GM18870 (cell line): ENCODE results near the gene UBE2V1.
"Not testable (repeated sequence)": the region's sequence is repeated elsewhere in the genome, so short reads cannot be mapped to it uniquely, and the experiment has no call there.

Source experiments
- ATAC-seq: cut with Tn5 transposase; IDR thresholded peaks from one replicate; pipeline ENCODE4 v1.9.1; 2021; ENCODE audit warnings: moderate library complexity; ENCODE audit not compliant: unreplicated experiment

UBE2V1 gene

DNA sequence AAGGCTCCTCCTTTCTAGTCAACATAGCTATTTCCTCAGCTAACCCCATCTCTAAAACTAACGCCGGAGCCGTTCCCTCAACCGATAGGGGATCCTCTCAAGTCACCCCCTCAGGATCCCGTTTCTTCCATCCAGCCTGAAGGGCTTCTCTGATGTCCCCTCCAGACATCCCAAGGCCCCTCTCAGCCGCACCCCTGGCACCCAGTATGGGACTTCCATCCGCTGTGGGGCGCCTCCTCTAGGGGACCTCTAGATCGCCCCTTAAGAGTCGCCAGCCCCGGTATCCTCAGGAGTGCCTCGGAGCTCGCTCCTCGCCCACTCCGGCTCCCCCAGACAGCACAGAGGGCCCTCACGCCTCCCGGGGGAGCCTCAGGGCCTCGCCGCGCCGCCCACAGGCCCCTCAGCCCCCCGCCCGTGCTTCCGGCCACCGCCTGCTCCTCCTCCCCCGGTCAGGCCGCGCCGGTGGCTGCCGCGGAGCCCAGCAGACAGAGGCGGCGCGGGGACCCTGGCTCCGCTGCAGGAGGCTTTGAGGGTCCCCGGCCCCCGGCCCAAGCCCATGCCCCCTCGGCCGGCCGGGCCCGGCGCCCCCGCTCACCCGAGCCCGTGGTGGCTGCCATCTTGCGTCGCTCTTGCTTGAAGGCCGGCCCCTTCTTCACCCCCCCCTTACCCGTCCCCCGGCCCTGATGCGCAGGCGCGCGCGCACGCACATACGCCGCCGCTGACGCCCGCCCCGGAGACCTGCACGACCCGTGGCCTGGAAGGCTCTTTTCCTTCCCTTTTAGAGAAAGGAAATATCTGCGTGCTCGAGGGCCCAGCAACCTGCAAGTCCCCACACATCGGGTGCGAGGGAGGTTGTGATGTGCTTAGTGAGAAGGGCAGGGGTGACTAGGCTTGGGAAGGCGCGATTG lies at the start of gene UBE2V1:
Gene UBE2V1 (minus strand): TSS at position 639 of the 908 bp plus-strand sequence. CDS start 22 bp downstream, at position 617.
- no peak for ATAC-seq

DNA sequence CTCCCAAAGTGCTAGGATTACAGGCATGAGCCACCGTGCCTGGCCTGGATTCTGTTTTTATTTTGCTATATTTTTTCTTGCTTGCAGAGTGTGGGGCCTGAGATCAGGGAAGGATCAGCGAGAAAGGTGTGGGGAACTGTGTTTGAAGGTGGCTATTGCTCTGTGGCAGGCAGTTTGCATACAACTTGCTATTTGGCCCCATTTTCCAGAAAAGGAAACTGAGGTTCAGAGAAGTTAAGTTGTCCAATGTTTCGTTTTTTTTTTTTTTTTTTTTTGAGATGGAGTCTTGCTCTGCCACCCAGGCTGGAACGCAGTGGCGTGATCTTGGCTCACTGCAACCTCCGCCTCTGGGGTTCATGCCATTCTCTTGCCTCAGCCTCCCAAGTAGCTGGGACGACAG lies 48.5 kb upstream of the UBE2V1 start:
- not testable (repeated sequence) for ATAC-seq

DNA sequence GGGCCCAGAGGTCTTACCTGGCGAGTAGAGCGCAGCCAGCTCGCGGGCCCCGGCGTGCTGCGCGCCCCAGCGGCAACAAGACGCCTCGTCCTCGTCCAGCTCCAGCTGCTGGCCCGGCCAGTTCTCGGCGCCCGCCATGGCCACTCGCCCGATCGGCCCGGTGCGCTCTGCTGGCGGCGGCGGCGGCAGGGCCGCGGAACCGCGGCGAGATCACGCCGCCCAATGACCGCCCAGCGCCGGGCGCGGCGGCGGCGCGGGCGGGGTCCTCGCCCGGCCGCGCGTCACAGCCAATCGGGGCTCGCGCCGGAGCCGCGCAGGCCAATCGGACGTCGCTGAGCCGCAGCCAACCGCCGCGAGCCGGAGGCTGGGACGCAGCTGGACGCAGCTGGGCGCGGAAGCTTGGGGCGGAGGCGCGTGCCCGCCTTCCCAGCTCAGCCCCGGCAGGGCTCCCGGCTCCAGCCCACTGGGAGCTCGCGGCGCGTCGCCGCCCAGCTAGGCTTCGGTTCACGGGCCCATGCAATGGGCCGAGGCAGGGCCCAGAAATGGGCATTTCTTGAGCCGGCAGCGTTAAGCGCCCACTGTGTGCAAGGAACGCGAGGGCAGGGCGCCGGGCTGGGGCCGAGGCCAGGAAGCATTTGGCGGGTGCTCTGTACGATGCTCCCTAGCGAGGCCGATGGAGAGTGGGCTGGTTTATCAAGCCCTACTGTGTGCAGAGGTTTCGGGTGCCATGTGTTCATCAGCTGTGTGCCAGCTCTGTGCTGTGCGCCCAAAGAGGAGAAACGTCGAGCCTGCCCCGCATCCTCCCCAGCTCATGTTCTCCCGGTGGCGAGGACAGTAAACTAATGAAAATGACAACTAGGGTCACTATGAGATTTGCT lies 40.8 kb upstream of the UBE2V1 start, which contains the start of gene PEDS1:
Gene PEDS1 (minus strand): TSS at position 224 of the 878 bp plus-strand sequence. CDS start 86 bp downstream, at position 138.
- no peak for ATAC-seq

DNA sequence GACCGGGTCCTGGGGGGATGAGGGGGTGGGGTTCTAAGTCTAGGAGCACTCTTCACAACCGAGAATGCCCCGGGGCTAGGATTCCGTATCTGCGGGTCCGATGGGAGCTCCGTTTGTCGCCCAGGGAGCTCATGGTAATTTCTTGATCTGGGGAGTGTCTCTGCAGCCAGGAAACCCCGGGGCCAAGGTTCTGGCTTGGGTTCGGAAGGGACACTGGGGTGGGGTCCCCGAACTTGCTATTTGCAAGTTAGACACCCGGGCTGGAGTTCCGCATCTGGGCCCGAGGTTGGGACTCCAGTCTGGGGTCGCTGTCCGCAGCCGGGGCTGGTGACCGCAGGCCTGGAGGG lies 40.2 kb upstream of the UBE2V1 start:
- no peak for ATAC-seq

DNA sequence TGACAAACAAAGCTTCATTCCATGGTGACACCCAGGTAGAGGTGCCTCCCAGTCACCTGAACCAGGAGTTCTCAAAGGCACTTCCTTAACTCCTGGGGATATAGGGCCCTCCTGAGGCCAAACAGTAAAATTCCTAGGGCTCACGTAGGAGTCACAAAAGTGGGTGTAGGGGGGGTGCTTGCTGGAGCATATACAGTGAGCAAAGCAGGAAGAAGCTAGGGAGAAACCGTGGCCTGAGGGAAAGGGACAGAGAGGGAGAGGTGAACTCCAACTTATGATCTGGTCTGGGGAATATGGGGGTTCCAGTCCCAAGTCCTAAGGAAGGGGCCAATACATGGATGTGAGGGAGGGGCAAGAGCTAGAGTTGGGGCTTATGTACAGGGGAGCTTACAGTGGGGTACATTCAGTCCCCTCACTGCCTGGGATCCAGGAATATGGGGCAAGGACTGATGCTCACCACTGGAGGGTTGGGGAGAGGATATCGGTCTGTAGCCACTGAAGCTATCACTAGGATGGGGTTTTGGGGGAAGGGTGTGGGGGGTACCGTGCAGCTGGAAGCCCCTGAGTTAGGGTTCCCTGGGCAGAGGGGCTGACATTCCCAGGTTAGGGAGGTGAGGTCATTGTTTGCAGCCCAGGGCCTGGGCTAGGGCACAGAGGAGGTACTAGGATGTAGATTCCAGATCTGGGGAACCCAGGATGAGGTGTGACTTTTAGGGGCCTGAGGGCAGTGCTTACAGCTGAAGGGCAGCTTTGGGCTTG lies 39.6 kb upstream of the UBE2V1 start:
- ATAC-seq, result no peak

DNA sequence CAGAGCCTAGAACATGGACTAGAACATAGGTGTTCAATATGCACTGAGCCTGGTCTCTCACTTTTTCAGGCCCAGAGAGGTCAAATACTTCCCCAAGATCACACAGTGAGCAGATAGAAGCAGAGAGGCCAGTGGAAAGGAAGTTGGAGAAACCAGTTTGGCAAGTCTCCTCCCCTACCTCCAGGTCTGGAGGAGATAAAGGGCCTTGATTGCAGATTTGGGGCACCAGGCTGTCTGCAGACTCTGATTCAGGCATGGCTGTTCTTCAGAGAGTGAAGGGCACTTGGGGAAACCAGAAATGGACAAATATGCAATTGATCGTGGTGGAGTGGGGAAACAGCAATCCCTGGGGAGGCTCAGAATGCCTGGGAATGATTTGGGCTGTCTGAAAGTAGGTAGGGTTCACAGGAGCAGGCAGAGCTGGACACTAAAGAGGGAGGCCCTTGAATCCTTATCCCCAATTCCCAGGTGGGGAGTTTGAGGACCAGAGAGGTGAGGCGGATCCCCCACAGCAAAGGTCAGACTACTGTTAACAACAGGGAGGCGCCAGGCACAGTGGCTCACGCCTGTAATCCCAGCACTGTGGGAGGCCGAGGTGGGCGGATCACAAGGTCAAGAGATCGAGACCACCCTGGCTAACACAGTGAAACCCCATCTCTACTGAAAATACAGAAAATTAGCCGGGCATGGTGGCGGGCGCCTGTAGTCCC lies 38.2 kb upstream of the UBE2V1 start:
- ATAC-seq, result no peak

DNA sequence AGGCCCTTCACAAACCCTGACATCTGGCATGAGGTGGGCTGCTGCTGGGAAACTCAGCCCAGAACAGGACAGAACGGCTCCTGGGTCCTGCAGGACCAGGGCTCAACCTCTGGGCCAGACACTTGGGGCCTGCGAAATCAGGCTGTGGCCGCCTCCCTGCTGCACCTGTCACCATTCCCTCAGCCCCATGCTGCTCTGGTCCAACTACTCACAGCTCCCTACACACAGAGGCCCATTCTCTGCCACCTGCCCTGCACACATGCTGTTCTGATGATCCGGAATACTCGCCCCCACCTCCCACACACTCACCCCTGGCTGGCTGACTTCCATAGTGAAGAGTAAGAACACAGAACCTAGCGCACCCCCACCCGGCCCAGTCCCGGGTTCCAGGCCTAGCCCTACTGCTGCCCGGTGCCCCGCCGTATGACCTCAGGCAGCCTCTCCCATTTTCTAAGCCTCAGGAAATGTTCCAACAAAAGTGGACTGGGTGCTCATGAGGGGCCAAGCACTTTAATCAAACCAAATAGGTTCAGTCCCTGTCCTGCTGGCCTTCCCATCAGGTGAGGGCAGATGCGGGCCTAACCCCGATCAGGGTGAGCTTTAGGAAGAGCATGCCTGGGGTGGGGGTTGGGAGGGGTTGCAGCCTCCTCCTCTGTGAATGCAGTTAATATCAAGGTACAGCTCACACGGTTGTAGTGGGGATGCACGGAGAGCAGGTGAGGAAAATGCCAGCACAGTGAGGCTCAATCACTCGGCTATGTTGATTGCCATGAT lies 36.7 kb upstream of the UBE2V1 start:
- ATAC-seq, result no peak

DNA sequence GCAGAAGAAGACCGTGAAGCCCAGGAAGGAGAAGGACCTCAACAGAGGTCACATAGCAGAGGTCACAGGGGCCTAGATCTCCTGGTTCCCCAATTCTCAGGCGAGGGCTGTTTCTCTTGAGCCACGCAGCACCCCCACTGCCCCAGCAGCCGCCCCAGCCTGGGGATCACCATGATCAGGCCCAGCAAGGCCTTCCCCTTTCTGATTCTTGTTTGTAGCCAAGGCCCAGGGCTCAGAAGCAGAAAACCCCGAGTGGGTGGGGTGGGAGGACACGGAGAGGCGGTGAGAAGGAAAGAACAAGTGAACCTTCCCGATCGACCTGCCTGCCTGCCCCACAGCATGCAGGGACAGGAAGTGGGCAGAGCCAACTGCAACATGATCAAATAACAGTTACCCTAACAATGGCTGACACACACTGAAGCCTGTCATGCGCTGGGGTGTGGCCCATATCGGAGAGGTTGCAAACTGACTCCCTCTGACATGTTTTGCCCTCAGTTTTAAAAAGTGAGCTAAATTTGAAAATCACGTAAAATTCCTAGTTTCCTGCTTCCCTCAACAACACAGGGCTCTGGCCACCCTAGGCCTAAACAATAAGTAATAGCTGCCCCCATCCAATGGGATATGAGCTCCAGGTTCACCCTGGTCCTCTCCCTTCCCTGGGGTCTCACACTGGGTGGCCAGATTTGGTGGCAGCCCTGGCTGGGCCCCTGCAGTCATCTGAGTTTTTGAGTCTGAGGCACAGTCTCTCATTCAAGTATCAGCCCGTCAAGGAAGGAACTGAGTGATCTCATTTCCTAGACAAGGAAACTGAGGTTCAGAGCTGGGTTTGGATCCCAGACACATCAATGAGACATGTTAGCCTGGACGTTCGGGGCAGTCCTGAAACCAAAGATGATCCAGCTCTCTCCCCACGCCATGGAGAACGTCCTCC lies 34.0 kb upstream of the UBE2V1 start:
- peak; percentile 69 for ATAC-seq

DNA sequence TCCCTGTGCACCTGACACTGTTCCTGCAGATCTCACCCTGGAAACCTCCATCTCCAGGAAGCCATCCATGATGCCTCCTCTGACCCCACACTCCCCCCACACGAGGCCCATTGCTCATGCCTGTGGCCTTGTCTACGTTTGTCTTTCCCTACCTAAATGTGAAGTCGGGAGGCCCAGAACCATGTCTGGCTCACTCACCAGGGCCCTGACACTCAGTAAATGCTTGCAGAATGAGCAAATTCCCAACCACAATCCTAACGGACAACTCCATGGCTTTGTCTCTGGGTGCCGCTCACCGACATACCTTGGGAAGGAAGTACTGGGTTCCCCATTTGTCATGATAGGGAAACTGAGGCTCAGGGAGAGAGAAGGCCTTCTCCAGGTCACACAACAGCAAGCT lies 33.3 kb upstream of the UBE2V1 start:
- no peak for ATAC-seq

DNA sequence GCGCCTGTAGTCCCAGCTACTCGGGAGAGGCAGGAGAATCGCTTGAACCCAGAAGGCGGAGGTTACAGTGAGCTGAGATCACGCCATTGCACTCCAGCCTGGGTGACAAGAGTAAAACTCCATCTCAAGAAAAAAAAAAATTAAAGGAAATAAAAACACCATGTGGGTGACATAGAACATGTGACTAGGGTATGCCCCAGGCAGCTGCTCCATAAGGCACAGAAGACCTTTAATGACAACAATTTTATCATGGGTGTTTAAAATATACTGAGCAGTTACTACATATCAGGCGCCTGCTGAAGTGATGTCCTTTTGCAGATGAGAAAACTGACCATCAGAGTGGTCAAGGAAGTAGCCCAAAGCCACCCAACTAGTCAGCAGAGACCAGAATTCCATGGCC lies 32.6 kb upstream of the UBE2V1 start:
- no peak for ATAC-seq

DNA sequence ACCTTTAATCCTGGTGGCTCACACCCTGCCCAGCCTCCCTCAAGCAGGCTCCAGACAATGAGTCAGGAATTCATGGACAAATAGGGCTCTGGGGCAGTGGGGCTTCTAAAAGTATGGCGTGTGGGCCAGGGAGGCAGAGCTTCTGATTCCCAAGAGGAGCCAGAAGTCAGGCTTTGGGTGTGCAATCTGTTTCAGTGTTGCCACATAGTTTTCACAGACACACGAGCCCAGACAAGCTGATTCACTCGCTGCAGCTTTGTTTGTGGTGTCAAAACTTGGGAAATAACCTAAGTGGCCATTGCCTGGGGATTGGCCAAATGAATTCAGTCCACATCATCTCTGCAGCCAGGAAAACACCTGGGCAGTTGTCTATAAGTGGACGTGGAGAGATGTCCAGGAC lies 31.4 kb upstream of the UBE2V1 start:
- no peak for ATAC-seq

DNA sequence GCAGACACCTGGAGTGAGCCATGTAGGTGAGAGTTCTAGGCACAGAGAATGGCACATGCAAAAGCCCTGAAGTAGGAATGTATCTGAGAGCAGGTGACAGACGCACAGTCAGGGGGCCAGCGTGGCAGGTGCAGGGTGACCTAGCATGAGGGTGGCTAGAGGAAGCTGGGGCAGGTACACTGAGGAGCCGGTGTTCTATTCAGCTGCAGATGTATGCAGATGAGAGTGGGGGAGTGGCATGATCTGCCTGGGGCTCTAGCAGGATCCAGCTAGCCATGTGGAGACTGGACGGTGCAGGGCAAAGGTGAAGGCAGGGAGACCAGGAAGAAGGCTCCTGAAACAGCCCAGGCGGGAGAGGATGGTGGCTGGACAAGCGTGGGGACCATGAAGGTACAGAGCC lies 29.9 kb upstream of the UBE2V1 start:
- no peak for ATAC-seq

DNA sequence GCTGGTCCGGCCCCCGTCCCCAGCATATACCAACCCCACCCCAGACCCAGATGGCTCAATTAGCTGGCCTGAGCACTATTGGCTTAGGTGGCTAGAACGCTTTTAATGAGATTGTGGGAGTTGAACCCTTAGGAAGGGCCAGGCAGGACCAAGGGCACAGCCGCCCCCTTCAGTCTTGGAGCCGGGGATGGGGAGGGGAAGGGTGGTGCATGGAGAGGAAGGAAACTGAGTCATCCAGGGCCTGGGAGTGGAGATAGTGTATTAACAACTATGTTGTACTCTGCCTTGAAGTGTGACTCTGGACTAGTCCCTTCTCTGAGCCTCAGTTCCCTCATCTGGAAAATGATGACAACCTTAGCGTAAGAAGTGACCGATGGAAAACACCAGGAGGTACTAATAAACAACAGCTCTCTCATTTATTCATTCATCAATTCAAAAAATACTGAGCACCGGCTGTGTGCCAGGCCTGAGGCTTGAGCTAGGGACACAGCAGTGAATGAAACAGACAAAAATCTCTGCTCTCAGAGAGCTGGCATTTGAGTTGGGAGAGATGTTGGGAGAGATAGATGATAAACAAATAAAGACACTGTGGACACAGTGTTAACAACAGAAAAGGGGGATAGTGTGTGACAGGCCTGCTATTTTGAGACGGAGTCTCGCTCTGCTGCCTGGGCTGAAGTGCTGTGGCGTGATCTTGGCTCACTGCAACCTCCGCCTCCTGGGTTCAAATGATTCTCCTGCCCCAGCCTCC lies 29.0 kb upstream of the UBE2V1 start:
- no peak for ATAC-seq

DNA sequence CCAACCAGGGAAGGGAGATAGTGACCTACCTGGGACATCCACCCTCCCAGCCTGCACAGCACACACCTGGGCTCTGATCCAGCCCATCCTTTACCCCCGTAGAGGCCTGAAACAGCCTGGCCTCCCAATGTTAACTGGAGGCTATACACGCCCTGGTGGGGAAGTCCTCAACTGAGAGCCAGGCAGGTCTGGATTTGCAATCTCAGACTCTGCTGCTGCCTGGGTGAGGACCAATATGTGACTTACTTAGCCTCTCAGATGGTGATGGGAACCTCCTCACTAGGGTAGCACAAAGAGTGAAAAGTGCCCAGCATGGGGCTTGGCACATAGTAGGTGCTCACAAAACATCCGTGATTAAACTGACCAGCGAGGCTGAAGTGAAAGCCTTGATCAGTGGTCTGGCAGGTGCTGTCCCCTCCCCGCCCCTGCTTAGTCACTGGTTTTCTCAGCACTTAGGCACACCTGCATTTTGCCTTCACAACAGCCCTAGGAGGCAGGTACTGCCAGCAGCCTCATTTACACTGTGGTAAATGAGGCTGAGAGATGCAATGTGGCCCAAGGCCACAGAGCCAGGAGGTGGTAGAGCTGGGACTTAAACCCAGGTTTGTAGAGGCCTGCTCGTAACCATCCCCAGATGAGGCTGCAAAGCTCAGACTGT lies 28.2 kb upstream of the UBE2V1 start:
- ATAC-seq, result no peak

DNA sequence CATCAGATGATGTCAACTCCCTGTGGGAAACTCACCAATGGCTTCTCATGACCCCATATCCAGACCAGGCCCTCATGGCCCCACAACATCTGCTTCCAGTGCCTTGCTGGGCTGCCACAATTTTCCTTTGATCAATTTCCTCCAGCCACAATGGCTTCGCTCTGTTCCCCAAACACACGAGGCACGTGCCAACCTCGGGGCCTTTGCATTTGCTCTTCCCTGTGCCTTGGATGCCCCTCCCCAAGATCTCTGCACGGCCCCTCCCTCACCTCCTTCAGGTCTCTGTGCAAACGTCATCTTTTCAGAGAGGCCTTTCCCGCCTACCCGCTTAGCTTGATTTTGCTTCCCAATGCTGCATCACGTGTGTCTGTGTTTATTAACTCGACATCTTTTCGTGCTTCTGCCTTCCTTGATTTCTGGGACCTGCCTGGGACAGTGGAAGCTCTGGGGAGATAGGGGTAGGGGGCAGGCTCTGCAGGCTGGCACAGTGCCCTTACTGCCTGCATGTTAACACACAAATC lies 27.4 kb upstream of the UBE2V1 start:
- no peak for ATAC-seq

DNA sequence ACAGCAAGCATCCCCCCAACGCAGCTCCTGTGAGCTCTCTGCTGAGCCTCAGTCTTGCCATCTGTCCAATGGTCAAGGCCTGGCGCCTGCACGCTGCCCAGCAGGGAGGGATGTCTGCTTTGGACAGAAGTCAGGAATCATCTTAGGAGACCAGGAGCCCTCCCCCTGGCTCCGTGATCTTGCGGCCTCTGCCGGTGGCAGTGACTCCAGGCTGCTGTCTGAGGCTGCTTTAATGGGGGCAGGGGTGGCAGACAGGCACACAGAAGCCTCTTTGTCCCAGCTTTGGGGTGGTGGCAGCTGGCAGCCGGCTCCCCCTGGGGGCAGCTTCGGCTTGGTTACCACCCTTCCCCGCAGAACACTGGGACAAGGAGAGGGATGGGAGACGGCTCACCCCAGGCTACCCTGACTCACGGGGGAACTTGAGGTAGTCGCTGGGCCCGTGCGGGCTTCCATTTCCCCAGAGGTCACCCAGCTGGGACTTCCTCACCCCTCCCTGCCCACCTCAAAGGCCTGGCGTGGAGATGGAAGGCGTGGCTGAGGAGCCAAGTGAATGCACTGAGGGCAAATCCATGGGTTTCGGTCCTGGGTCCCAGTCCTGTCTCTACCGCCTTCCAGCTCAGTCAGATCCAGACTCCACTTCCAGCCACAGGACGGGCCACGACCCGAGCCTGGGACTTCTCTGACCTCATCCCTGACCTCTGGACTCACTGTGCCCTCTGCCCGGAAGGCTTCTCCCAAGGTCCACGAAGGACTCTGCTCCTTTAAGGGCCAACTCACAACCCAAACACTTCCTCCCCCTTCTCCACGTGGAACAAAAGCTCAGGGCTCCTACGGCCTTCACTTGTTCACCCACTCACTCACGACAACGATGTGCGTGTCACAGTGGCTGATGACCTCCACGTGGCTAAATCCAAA lies 25.8 kb upstream of the UBE2V1 start:
- no peak for ATAC-seq
